ENCODE results near the gene CHCT1.
"Not testable (repeated sequence)": the region's sequence is repeated elsewhere in the genome, so short reads cannot be mapped to it uniquely, and the experiment has no call there.

CHCT1 gene

GRCh38 chr17:60422162-60422665, at the start of gene CHCT1:
TSS of gene CHCT1 (plus strand) at chr17:60422489. CDS start at chr17:60422593, 104 bp downstream.
- DNase-seq, result no peak

- peak; percentile 48 for DNase-seq
Measured at GRCh38 chr17:60372790-60373483, 49.4 kb upstream of the CHCT1 start.

GRCh38 chr17:60378187-60378586, 44.1 kb upstream of the CHCT1 start:
- not testable (repeated sequence) for DNase-seq

DNA sequence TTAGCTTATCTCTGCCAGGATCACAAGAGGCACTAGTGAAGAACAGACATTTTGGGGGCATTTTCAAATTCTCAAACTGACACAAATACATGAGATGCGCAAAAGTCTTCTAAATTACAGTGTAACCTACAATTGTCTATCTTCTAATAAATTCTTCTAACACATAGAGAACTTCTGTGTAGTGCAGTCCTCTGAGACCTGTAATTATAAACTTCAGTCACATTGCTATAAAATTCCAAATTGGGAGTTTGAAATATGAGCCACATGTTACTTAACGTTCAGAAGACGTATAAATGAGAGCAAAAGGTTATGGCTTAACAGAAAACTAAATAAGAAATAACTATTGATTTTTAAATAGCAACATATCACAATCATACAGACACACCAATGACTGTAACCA, 42.8 kb upstream of the CHCT1 start:
- DNase-seq, result not testable (repeated sequence)

GRCh38 chr17:60381958-60382357, 40.3 kb upstream of the CHCT1 start:
- DNase-seq, result no peak

GRCh38 chr17:60383379-60383778, 38.9 kb upstream of the CHCT1 start:
- no peak for DNase-seq

- not testable (repeated sequence) for DNase-seq
Measured at GRCh38 chr17:60384921-60385320, 37.4 kb upstream of the CHCT1 start.

- DNase-seq, result no peak
Measured at GRCh38 chr17:60386147-60387058, 35.9 kb upstream of the CHCT1 start.

DNA sequence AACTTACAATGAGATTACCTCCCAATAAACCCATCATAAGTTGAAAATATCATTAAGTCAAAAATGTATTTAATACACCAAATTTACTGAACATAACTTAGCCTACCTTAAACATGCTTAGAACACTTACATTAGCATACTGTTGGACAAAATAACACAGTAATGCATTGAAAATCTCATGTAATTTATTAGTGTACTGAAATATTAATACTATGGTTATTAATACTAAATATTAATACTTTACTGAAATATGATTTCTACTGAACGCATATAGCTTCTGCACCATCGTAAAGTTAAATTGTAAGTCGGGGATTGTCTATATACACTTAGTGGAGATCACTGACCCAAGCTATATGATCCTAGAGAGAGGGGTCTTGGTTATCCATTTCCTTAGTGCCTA, 34.6 kb upstream of the CHCT1 start:
- no peak for DNase-seq

DNA sequence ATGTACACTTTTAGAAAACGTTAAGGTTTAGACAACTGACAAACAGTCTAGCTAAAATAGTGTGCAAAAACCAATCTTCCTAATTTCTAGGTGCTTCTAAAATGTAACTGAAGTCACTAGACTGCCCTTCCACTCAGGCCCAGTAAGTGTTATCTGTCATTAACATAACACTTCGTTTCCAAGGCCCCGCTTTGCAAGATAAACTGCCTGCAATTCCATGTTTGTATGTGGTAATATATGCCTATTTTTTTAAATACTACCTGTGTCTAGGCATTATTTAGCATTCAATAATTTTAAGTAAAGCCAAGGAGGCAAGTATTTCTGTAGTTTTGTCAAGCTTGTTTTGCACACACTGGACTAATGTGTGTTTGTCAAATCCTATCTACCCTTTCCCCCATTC, 33.5 kb upstream of the CHCT1 start:
- no peak for DNase-seq

- no peak for DNase-seq
Measured at GRCh38 chr17:60390186-60390585, 32.1 kb upstream of the CHCT1 start.

DNA sequence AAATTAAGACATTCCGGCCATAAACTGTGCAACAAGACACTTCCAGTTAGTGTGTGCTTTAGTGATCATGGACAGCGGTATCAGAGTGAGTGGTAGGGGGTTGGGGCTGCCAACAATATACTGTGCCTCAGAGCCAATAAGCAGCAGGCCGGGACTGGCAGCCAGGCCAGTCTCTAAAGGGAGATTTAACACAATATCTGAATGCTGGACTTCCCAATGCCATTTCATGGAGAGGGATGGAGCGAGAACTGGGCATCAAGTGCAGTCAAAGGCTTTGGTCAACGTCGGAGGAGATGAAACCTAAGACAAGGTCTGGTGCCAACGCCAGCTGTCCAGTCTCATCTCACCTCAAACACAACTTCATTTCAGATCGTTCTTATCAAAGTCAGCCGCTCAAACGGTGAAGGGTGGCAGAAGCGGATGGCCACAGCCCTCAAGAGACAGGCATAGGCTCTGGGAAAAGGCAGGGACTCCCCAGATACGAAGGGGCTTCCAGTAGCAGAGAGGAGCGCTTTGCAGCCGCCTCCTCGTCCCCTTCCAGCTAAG, 31.3 kb upstream of the CHCT1 start:
- DNase-seq, result peak; percentile 17

GRCh38 chr17:60391471-60392041, 30.7 kb upstream of the CHCT1 start:
- no peak for DNase-seq

GRCh38 chr17:60392042-60392844, 30.0 kb upstream of the CHCT1 start, which contains the start of gene USP32:
TSS of gene USP32 (minus strand) at chr17:60392133. CDS start at chr17:60391939, 194 bp downstream.
- peak; percentile 100 for DNase-seq

DNA sequence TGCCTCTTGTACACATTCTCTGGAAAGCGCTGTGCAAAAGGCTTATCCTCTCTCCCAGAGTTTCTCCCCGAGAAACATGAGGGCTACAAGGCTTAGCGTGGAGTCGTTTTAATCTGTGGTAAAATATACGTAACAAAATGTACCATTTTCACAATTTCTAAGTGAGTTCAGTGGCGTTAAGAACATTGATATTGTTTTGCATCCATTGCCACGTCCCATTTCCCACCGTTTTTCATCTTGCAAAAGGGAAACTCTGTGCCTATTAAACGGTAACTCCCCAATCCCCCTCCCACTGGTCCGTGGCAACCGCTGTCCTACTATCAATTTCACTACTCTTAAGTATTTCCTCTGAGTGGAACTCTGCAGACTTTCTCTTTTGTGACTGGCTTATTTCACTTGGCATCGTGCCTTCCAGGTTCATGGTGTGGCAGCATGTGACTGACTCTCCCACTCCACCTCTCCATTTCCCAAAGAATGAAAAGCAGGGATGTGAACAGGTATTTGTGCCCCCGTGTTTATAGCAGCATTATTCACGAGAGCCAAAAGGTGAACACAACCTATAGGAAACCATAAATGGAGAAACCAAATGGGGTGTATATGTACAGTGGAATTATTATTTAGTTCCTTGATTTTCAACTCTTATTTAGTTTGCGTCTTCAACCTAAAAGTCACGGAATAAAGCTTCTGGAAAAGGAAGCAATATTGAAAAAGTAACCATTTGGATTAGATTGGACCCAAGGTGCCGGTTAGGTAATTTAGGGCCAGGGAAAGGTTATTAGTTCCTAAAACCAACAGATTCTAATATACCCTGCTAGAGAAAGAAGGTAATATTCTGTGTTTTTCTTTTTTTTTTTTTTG, 29.2 kb upstream of the CHCT1 start:
- DNase-seq, result peak; percentile 65

GRCh38 chr17:60393840-60394723, 28.2 kb upstream of the CHCT1 start:
- no peak for DNase-seq

DNA sequence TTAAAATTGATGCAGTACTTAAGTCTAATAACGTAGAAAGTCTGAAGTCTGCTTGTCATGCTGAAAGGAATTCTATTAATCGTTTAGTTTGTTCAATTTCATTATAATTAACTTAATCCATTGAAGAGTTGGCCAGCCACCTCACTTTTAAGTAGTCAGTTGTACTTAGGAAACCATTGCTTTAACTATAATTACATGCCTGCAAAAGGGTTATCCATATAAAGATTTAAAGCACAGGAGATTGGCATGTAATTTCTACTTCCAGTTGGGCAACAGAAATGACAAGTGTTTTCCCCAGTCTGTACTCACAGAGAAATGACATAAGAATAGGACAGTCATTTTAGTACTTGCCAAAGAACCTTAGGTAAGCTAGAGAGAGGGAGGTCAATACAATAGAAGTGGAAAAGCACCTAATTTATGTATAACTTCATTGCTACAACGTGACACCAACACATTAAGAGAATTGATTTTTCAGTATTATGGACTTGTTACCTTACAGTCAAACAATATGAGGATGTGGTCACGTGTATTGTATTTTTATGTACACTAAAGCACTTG, 26.7 kb upstream of the CHCT1 start:
- peak; percentile 67 for DNase-seq

GRCh38 chr17:60396412-60396811, 25.9 kb upstream of the CHCT1 start:
- DNase-seq, result no peak

GRCh38 chr17:60398227-60398959, 23.9 kb upstream of the CHCT1 start:
- no peak for DNase-seq
